VCaP (cell line): ENCODE measurements around the gene TENT4A.

Source experiments
- H3K27ac ChIP-seq: fragments of 450-650 bp; 2 replicates; pipeline ENCODE4 v1.5.1; 2017
- CTCF ChIP-seq: fragments of 450-650 bp; conservative IDR thresholded peaks from 2 replicates; pipeline ENCODE4 v1.5.1; 2017; ENCODE audit warnings: mild to moderate bottlenecking, moderate library complexity

Gene TENT4A

GRCh38 chr5:6740586-6741150, 27.4 kb downstream of the TENT4A start:
- no peak overlapping the region for H3K27ac ChIP-seq
- no peak for TF ChIP-seq CTCF

- H3K27ac ChIP-seq, result no peak overlapping the region
- TF ChIP-seq CTCF, result no peak
Observed at GRCh38 chr5:6742081-6742758, 29.0 kb downstream of the TENT4A start.

DNA sequence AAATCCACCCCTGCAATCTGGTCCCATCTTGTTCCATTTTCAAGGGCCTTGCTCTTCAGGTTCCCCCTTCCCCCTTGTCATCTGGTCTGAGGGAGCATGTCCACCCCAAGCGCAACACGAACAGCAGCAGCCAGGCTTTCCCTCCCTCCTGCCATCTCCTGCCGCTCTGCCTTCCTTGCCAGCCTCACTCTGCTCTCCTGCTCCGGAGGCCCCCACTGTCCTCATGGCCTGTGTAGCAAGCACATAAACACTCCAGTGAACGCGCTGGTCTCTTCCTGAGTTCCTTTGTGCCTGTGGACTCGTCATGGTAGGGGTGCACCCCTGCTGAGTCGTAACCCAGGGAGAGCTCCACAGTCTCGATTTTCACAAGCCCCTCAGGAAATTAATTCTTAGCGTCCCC, 29.9 kb downstream of the TENT4A start:
- H3K27ac ChIP-seq, result no peak overlapping the region
- TF ChIP-seq CTCF, result no peak

GRCh38 chr5:6744841-6745705, 31.8 kb downstream of the TENT4A start:
- TF ChIP-seq CTCF, result no peak
- H3K27ac ChIP-seq, result peak overlapping the region; percentile 36

DNA sequence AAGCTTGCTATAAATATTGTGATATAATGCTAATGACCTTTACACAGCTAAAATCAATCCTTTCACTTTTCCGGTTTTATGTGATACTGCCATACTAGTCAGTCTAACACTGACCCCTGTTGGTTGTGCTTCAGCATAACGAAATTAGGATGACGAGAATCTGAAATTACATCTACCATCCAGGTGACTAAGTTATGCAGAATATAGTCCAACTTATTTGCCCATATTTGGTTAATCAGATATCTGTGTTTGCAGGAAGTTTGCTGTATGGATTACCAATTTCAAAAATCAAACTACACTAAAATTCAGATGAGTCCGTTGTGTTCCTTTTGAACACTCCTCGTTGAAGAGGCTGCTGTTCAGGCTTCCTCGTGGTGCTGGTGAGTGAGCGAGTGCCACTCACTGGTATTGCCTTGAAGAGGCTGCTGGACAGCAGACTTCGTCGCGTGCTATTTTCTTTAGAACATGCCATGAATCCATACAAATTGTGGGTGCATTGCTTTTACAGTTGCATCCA, 32.5 kb downstream of the TENT4A start:
- H3K27ac ChIP-seq, result peak overlapping the region; percentile 36
- TF ChIP-seq CTCF, result peak; percentile 95

- no peak for TF ChIP-seq CTCF
- H3K27ac ChIP-seq, result no peak overlapping the region
Observed at GRCh38 chr5:6746244-6746643, 33.0 kb downstream of the TENT4A start.

- TF ChIP-seq CTCF, result no peak
Observed at GRCh38 chr5:6747103-6747502, 33.9 kb downstream of the TENT4A start.

More at GRCh38 chr5:6747103-6747502, 33.9 kb downstream of the TENT4A start:
- H3K27ac ChIP-seq, result no peak overlapping the region
